GM23338 (cell line): ENCODE data around the gene SLC35A3. TPM values are rescaled to one million over a fixed set of nuclear protein-coding genes. Genes with fewer than 3 reads are reported as not detected.
A peak's percentile ranks its signal among the peaks of the same experiment; 100 is the strongest.

Experiments
- ATAC-seq: fragments of 200-7000 bp; cut with Tn5 transposase; 3 replicates; pipeline ENCODE4 v1.9.1; 2020
- DNase-seq: peaks from one replicate; pipeline ENCODE4 v3.0.0-alpha.2; 2015; ENCODE audit warnings: low spot score
- H2AFZ ChIP-seq: fragments of 200-600 bp; sonication (generic); 2 replicates; pipeline ENCODE4 v1.8.0; 2016; ENCODE audit warnings: antibody characterized with exemption, mild to moderate bottlenecking, moderate library complexity
- H3F3A ChIP-seq: fragments of 200-600 bp; sonication (generic); replicated peaks from 2 replicates; pipeline ENCODE4 v1.8.0; 2017; ENCODE audit warnings: antibody characterized with exemption, mixed run types, low read depth
- H3K27ac ChIP-seq: fragments of 200-600 bp; sonication (generic); 2 replicates; pipeline ENCODE4 v1.6.1; 2016; ENCODE audit warnings: low read depth
- H3K27me3 ChIP-seq: fragments of 200-600 bp; sonication (generic); 2 replicates; pipeline ENCODE4 v1.8.0; 2016; ENCODE audit warnings: mild to moderate bottlenecking, mixed run types, moderate library complexity; ENCODE audit not compliant: insufficient read depth
- H3K36me3 ChIP-seq: fragments of 200-600 bp; sonication (generic); 2 replicates; pipeline ENCODE4 v1.8.0; 2016; ENCODE audit warnings: mild to moderate bottlenecking; ENCODE audit not compliant: insufficient read depth
- H3K4me1 ChIP-seq: fragments of 200-600 bp; sonication (generic); 2 replicates; pipeline ENCODE4 v1.8.0; 2016; ENCODE audit warnings: mild to moderate bottlenecking, moderate library complexity; ENCODE audit not compliant: insufficient read depth
- H3K4me2 ChIP-seq: fragments of 200-600 bp; sonication (generic); 2 replicates; pipeline ENCODE4 v1.7.1; 2017; ENCODE audit warnings: mixed run types
- H3K4me3 ChIP-seq: fragments of 200-600 bp; sonication (generic); 2 replicates; pipeline ENCODE4 v1.6.1; 2016; ENCODE audit warnings: mixed run types
- H3K79me2 ChIP-seq: fragments of 200-600 bp; sonication (generic); replicated peaks from 2 replicates; pipeline ENCODE4 v1.8.0; 2017; ENCODE audit warnings: mild to moderate bottlenecking; ENCODE audit not compliant: insufficient read depth
- H3K9me2 ChIP-seq: fragments of 200-600 bp; sonication (generic); 2 replicates; pipeline ENCODE4 v1.8.0; 2017; ENCODE audit not compliant: insufficient read depth
- H4K20me1 ChIP-seq: fragments of 200-600 bp; sonication (generic); replicated peaks from 2 replicates; pipeline ENCODE4 v1.8.0; 2017; ENCODE audit warnings: mild to moderate bottlenecking; ENCODE audit not compliant: insufficient read depth
- H3K27ac Mint-ChIP-seq: 2 replicates; pipeline ENCODE4 v1.8.0; 2020; ENCODE audit warnings: inconsistent platforms, mild to moderate bottlenecking, moderate library complexity, mixed read lengths
- H3K27me3 Mint-ChIP-seq: 3 replicates; pipeline ENCODE4 v1.8.0; 2022; ENCODE audit warnings: low read depth, mild to moderate bottlenecking, moderate library complexity, mixed read lengths, inconsistent platforms; ENCODE audit not compliant: insufficient read depth, poor library complexity
- H3K36me3 Mint-ChIP-seq: 3 replicates; pipeline ENCODE4 v1.8.0; 2021; ENCODE audit warnings: low read depth, mild to moderate bottlenecking, inconsistent platforms, moderate library complexity, mixed read lengths
- H3K4me1 Mint-ChIP-seq: 3 replicates; pipeline ENCODE4 v1.8.0; 2020; ENCODE audit warnings: mild to moderate bottlenecking, inconsistent platforms, mixed read lengths
- H3K4me3 Mint-ChIP-seq: 3 replicates; pipeline ENCODE4 v1.8.0; 2021; ENCODE audit warnings: moderate library complexity, mild to moderate bottlenecking, inconsistent platforms, mixed read lengths
- H3K9me3 Mint-ChIP-seq: 3 replicates; pipeline ENCODE4 v1.8.0; 2020; ENCODE audit warnings: moderate library complexity, mild to moderate bottlenecking, inconsistent platforms, mixed read lengths
- CREB1 ChIP-seq: fragments of 250-450 bp; sonication (Bioruptor Pico); IDR thresholded peaks from 2 replicates; pipeline ENCODE4 v1.5.0; 2020; ENCODE audit warnings: low read depth, mild to moderate bottlenecking, moderate library complexity
- CTCF ChIP-seq, 2 experiments: fragments of 200-600 bp in 1 of 2; sonication (generic) in 1 of 2; conservative IDR thresholded peaks; 2 replicates each; pipeline versions ENCODE4 v1.5.1 to v1.6.1; 2016 to 2017; ENCODE audit warnings: antibody characterized with exemption in 2 of 2, low read depth in 2 of 2, mild to moderate bottlenecking in 2 of 2, moderate library complexity in 1 of 2
- EZH2 ChIP-seq: fragments of 200-600 bp; sonication (generic); IDR thresholded peaks from one replicate; pipeline ENCODE4 v1.8.0; 2017; ENCODE audit warnings: antibody characterized with exemption, mild to moderate bottlenecking, low read depth; ENCODE audit not compliant: unreplicated experiment
- EZH2phosphoT487 ChIP-seq: fragments of 200-600 bp; sonication (generic); IDR thresholded peaks from one replicate; pipeline ENCODE4 v1.8.1; 2018; ENCODE audit warnings: antibody characterized with exemption; ENCODE audit not compliant: unreplicated experiment
- JUNB ChIP-seq: IDR thresholded peaks from one replicate; pipeline ENCODE4 v1.6.1; 2016; ENCODE audit warnings: antibody characterized with exemption; ENCODE audit not compliant: unreplicated experiment
- NANOG ChIP-seq: IDR thresholded peaks from 2 replicates; pipeline ENCODE4 v1.6.1; 2016; ENCODE audit warnings: antibody characterized with exemption, borderline replicate concordance
- POLR2AphosphoS5 ChIP-seq: IDR thresholded peaks from 2 replicates; pipeline ENCODE4 v1.6.1; 2016; ENCODE audit warnings: antibody characterized with exemption, low read depth
- STAT1 ChIP-seq: IDR thresholded peaks from one replicate; pipeline ENCODE4 v1.6.1; 2016; ENCODE audit warnings: antibody characterized with exemption; ENCODE audit not compliant: unreplicated experiment
- ZNF114 ChIP-seq: fragments of 250-450 bp; sonication (Bioruptor Pico); IDR thresholded peaks from 2 replicates; pipeline ENCODE4 v1.5.0; 2020; ENCODE audit warnings: mild to moderate bottlenecking, moderate library complexity
- ZNF331 ChIP-seq: fragments of 250-450 bp; sonication (Bioruptor Pico); IDR thresholded peaks from 2 replicates; pipeline ENCODE4 v1.5.0; 2020; ENCODE audit warnings: low read depth, mild to moderate bottlenecking, moderate library complexity
- polyA plus RNA-seq: library from polyadenylated mRNA; unstranded; fragments of >200 nt; fragmentation: Nextera tagmentation; extraction: Ambion mirVana; gene quantifications from 2 replicates; pipeline ENCODE4 v1.2.1, GENCODE V29; 2016
- total RNA-seq: library from RNA; depleted of rRNA; stranded (reverse); fragments of >200 nt; shearing (Covaris generic); gene quantifications from 2 replicates; pipeline ENCODE4 v1.2.3, GENCODE V29; 2014
- TF ChIP-seq, protein P1 (sequence below): IDR thresholded peaks from one replicate; pipeline ENCODE4 v1.6.1; 2018; ENCODE audit warnings: antibody characterized with exemption; ENCODE audit not compliant: unreplicated experiment
- TF ChIP-seq, protein P2 (sequence below): fragments of 250-450 bp; sonication (Bioruptor Pico); IDR thresholded peaks from 2 replicates; pipeline ENCODE4 v1.5.0; 2020; ENCODE audit warnings: mild to moderate bottlenecking, moderate library complexity
- TF ChIP-seq, protein P3 (sequence below): IDR thresholded peaks from 2 replicates; pipeline ENCODE4 v1.6.1; 2016; ENCODE audit warnings: antibody characterized with exemption

Gene SLC35A3
- total and polyA plus RNA-seq, 2 experiments from 2014 or later, result 7.6 to 27.2 TPM

- Histone ChIP-seq H4K20me1 (no peaks in the 10 kb centered on the region), H3K27me3 (no peaks in the 10 kb centered on the region), H3K4me1 (no peaks in the 10 kb centered on the region), H3K4me2 (no peak overlapping the region), H3K36me3 (no peaks in the 10 kb centered on the region), H2AFZ (peak overlapping the region; percentile 96; the same call in 1 of the 2 replicates), H3K79me2 (no peaks in the 10 kb centered on the region), H3K27ac (no peak overlapping the region), H3F3A (no peaks in the 10 kb centered on the region), H3K9me2 (no peaks in the 10 kb centered on the region), H3K4me3 (no peak overlapping the region)
- no peak for TF ChIP-seq CTCF (conservative IDR thresholded peaks at IDR 0.05; ENCODE audit: low read depth in 2 of 2)
- TF ChIP-seq ZNF331 (CRISPR knock-in tag), result no peak
- TF ChIP-seq EZH2, result no peak
- no peak for TF ChIP-seq CREB1 (CRISPR knock-in tag)
- TF ChIP-seq ZNF114 (CRISPR knock-in tag), result no peak
- TF ChIP-seq JUNB, result no peak
- TF ChIP-seq POLR2AphosphoS5, result no peak
- TF ChIP-seq, protein P1, sequence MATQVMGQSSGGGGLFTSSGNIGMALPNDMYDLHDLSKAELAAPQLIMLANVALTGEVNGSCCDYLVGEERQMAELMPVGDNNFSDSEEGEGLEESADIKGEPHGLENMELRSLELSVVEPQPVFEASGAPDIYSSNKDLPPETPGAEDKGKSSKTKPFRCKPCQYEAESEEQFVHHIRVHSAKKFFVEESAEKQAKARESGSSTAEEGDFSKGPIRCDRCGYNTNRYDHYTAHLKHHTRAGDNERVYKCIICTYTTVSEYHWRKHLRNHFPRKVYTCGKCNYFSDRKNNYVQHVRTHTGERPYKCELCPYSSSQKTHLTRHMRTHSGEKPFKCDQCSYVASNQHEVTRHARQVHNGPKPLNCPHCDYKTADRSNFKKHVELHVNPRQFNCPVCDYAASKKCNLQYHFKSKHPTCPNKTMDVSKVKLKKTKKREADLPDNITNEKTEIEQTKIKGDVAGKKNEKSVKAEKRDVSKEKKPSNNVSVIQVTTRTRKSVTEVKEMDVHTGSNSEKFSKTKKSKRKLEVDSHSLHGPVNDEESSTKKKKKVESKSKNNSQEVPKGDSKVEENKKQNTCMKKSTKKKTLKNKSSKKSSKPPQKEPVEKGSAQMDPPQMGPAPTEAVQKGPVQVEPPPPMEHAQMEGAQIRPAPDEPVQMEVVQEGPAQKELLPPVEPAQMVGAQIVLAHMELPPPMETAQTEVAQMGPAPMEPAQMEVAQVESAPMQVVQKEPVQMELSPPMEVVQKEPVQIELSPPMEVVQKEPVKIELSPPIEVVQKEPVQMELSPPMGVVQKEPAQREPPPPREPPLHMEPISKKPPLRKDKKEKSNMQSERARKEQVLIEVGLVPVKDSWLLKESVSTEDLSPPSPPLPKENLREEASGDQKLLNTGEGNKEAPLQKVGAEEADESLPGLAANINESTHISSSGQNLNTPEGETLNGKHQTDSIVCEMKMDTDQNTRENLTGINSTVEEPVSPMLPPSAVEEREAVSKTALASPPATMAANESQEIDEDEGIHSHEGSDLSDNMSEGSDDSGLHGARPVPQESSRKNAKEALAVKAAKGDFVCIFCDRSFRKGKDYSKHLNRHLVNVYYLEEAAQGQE, result no peak
- TF ChIP-seq STAT1, result no peak
- TF ChIP-seq, protein P2, sequence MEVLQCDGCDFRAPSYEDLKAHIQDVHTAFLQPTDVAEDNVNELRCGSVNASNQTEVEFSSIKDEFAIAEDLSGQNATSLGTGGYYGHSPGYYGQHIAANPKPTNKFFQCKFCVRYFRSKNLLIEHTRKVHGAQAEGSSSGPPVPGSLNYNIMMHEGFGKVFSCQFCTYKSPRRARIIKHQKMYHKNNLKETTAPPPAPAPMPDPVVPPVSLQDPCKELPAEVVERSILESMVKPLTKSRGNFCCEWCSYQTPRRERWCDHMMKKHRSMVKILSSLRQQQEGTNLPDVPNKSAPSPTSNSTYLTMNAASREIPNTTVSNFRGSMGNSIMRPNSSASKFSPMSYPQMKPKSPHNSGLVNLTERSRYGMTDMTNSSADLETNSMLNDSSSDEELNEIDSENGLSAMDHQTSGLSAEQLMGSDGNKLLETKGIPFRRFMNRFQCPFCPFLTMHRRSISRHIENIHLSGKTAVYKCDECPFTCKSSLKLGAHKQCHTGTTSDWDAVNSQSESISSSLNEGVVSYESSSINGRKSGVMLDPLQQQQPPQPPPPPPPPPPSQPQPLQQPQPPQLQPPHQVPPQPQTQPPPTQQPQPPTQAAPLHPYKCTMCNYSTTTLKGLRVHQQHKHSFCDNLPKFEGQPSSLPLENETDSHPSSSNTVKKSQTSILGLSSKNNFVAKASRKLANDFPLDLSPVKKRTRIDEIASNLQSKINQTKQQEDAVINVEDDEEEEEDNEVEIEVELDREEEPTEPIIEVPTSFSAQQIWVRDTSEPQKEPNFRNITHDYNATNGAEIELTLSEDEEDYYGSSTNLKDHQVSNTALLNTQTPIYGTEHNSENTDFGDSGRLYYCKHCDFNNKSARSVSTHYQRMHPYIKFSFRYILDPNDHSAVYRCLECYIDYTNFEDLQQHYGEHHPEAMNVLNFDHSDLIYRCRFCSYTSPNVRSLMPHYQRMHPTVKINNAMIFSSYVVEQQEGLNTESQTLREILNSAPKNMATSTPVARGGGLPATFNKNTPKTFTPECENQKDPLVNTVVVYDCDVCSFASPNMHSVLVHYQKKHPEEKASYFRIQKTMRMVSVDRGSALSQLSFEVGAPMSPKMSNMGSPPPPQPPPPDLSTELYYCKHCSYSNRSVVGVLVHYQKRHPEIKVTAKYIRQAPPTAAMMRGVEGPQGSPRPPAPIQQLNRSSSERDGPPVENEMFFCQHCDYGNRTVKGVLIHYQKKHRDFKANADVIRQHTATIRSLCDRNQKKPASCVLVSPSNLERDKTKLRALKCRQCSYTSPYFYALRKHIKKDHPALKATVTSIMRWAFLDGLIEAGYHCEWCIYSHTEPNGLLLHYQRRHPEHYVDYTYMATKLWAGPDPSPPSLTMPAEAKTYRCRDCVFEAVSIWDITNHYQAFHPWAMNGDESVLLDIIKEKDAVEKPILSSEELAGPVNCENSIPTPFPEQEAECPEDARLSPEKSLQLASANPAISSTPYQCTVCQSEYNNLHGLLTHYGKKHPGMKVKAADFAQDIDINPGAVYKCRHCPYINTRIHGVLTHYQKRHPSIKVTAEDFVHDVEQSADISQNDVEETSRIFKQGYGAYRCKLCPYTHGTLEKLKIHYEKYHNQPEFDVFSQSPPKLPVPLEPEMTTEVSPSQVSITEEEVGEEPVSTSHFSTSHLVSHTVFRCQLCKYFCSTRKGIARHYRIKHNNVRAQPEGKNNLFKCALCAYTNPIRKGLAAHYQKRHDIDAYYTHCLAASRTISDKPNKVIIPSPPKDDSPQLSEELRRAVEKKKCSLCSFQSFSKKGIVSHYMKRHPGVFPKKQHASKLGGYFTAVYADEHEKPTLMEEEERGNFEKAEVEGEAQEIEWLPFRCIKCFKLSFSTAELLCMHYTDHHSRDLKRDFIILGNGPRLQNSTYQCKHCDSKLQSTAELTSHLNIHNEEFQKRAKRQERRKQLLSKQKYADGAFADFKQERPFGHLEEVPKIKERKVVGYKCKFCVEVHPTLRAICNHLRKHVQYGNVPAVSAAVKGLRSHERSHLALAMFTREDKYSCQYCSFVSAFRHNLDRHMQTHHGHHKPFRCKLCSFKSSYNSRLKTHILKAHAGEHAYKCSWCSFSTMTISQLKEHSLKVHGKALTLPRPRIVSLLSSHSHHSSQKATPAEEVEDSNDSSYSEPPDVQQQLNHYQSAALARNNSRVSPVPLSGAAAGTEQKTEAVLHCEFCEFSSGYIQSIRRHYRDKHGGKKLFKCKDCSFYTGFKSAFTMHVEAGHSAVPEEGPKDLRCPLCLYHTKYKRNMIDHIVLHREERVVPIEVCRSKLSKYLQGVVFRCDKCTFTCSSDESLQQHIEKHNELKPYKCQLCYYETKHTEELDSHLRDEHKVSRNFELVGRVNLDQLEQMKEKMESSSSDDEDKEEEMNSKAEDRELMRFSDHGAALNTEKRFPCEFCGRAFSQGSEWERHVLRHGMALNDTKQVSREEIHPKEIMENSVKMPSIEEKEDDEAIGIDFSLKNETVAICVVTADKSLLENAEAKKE (CRISPR knock-in tag), result no peak
- no peak for TF ChIP-seq EZH2phosphoT487
- no peak for TF ChIP-seq NANOG
- TF ChIP-seq, protein P3, sequence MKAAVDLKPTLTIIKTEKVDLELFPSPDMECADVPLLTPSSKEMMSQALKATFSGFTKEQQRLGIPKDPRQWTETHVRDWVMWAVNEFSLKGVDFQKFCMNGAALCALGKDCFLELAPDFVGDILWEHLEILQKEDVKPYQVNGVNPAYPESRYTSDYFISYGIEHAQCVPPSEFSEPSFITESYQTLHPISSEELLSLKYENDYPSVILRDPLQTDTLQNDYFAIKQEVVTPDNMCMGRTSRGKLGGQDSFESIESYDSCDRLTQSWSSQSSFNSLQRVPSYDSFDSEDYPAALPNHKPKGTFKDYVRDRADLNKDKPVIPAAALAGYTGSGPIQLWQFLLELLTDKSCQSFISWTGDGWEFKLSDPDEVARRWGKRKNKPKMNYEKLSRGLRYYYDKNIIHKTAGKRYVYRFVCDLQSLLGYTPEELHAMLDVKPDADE, result no peak
- DNase-seq (no peak), ATAC-seq (no peak)
- Mint-ChIP-seq H3K36me3 (no peaks in the 10 kb centered on the region), H3K27me3 (peaks cover 7% of the 10 kb centered on the region), H3K4me3 (no peak overlapping the region), H3K9me3 (no peaks in the 10 kb centered on the region), H3K27ac (no peak overlapping the region), H3K4me1 (peaks cover 3% of the 10 kb centered on the region; the same call in 1 of the 3 replicates)
These were observed 27.1 kb upstream of the SLC35A3 start for GRCh38 chr1:99942723-99943122.
